Ishikawa (cell line): Measurements from ENCODE around the gene PSTPIP1.

Experiments
- CEBPB ChIP-seq: IDR thresholded peaks from 2 replicates; pipeline ENCODE4 v1.6.1; 2012
- CREB1 ChIP-seq: IDR thresholded peaks from 2 replicates; pipeline ENCODE4 v1.6.1; 2012; ENCODE audit warnings: low read depth
- EGR1 ChIP-seq: IDR thresholded peaks from 2 replicates; pipeline ENCODE4 v1.6.1; 2012
- EP300 ChIP-seq: IDR thresholded peaks from 2 replicates; pipeline ENCODE4 v1.6.1; 2012; ENCODE audit warnings: borderline replicate concordance
- FOXM1 ChIP-seq: IDR thresholded peaks from 2 replicates; pipeline ENCODE4 v1.6.1; 2012; ENCODE audit warnings: low read depth, borderline replicate concordance
- MAX ChIP-seq: IDR thresholded peaks from 2 replicates; pipeline ENCODE4 v1.6.1; 2012
- NFIC ChIP-seq: IDR thresholded peaks from 2 replicates; pipeline ENCODE4 v1.6.1; 2012
- RAD21 ChIP-seq: IDR thresholded peaks from 2 replicates; pipeline ENCODE4 v1.6.1; 2012; ENCODE audit warnings: low read depth
- REST ChIP-seq: IDR thresholded peaks from 2 replicates; pipeline ENCODE4 v1.6.1; 2012; ENCODE audit warnings: low read depth, mild to moderate bottlenecking
- TAF1 ChIP-seq: IDR thresholded peaks from 2 replicates; pipeline ENCODE4 v1.6.1; 2012; ENCODE audit warnings: low read depth, mild to moderate bottlenecking
- TCF12 ChIP-seq: IDR thresholded peaks from 2 replicates; pipeline ENCODE4 v1.6.1; 2012; ENCODE audit warnings: low read depth
- TEAD4 ChIP-seq: IDR thresholded peaks from 2 replicates; pipeline ENCODE4 v1.6.1; 2012
- YY1 ChIP-seq: IDR thresholded peaks from 2 replicates; pipeline ENCODE4 v1.6.1; 2012; ENCODE audit warnings: low read depth
- ZBTB7A ChIP-seq: IDR thresholded peaks from 2 replicates; pipeline ENCODE4 v1.6.1; 2012; ENCODE audit warnings: low read depth
- TF ChIP-seq, protein P1 (sequence below): IDR thresholded peaks from 2 replicates; pipeline ENCODE4 v1.6.1; 2012

PSTPIP1 gene

GRCh38 chr15:77034695-77035489 lies 40.0 kb downstream of the PSTPIP1 start:
- TF ChIP-seq RAD21 (peak; percentile 41; the same call in 1 of the 2 replicates), TEAD4 (no peak), ZBTB7A (peak; percentile 51; the same call in 1 of the 2 replicates)

GRCh38 chr15:77035584-77035983 lies 40.7 kb downstream of the PSTPIP1 start:
- TF ChIP-seq, protein P1, sequence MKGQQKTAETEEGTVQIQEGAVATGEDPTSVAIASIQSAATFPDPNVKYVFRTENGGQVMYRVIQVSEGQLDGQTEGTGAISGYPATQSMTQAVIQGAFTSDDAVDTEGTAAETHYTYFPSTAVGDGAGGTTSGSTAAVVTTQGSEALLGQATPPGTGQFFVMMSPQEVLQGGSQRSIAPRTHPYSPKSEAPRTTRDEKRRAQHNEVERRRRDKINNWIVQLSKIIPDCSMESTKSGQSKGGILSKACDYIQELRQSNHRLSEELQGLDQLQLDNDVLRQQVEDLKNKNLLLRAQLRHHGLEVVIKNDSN, result no peak
- no peak for TF ChIP-seq EGR1
- TF ChIP-seq NFIC, result no peak

- TF ChIP-seq TCF12, result no peak
These were observed 41.1 kb downstream of the PSTPIP1 start for GRCh38 chr15:77035999-77036471.

DNA sequence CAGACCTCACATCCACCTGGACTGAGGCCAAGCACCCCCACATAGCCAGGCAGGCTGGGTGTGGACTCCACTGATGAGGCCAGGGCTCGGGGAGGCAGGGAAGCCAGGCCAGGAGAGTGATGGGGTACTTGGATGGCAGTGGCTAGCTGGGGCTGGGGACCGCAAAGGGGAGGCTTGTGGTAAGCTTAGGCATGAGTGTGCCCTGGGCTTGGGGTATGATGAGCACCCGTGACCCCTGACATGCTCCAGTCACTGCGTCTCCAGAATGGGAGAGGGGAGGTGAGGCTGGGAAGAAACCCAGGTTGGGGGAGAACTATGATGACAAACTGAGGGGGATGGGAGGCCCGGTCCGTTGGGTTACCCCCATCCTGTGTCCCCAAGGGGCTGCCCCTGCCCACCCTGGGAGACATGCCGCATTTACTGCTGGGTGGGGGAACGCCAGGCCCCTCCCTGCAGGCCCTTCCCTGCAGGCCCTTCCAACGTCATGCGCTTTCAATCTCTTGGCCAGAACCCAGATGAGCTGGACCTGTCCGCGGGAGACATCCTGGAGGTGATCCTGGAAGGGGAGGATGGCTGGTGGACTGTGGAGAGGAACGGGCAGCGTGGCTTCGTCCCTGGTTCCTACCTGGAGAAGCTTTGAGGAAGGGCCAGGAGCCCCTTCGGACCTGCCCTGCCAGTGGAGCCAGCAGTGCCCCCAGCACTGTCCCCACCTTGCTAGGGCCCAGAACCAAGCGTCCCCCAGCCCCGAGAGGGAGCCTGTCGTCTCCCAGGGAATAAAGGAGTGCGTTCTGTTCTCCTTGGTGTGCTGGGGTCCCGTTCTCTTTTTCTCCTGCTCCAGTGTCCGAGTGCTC lies 41.8 kb downstream of the PSTPIP1 start:
- no peak for TF ChIP-seq CEBPB
- no peak for TF ChIP-seq REST
- no peak for TF ChIP-seq TEAD4
- no peak for TF ChIP-seq TAF1
- TF ChIP-seq TCF12, result no peak
- no peak for TF ChIP-seq YY1
- no peak for TF ChIP-seq NFIC
- TF ChIP-seq, protein P1, result no peak
- TF ChIP-seq EGR1, result no peak
- TF ChIP-seq CREB1, result no peak
- no peak for TF ChIP-seq ZBTB7A
- no peak for TF ChIP-seq EP300
- no peak for TF ChIP-seq FOXM1
- no peak for TF ChIP-seq RAD21
- no peak for TF ChIP-seq MAX

GRCh38 chr15:77037388-77038209 lies 42.7 kb downstream of the PSTPIP1 start:
- TF ChIP-seq MAX, result no peak
- TF ChIP-seq REST, result no peak
- TF ChIP-seq EP300, result no peak
- no peak for TF ChIP-seq CEBPB
- no peak for TF ChIP-seq RAD21
- no peak for TF ChIP-seq ZBTB7A
- TF ChIP-seq, protein P1, result no peak
